GM20431 (cell line): ENCODE results near the gene NEK9.
"Not testable (repeated sequence)": the region's sequence is repeated elsewhere in the genome, so short reads cannot be mapped to it uniquely, and the experiment has no call there.

Experiments
- in situ Hi-C: fragments of 300-500 bp; cut with MseI, MboI; formaldehyde crosslinking; loops from one replicate; pipeline ENCODE4 v1.15.0; 2020; ENCODE audit warnings: low sequenced_read_pairs; ENCODE audit not compliant: unreplicated experiment

The NEK9 gene

DNA sequence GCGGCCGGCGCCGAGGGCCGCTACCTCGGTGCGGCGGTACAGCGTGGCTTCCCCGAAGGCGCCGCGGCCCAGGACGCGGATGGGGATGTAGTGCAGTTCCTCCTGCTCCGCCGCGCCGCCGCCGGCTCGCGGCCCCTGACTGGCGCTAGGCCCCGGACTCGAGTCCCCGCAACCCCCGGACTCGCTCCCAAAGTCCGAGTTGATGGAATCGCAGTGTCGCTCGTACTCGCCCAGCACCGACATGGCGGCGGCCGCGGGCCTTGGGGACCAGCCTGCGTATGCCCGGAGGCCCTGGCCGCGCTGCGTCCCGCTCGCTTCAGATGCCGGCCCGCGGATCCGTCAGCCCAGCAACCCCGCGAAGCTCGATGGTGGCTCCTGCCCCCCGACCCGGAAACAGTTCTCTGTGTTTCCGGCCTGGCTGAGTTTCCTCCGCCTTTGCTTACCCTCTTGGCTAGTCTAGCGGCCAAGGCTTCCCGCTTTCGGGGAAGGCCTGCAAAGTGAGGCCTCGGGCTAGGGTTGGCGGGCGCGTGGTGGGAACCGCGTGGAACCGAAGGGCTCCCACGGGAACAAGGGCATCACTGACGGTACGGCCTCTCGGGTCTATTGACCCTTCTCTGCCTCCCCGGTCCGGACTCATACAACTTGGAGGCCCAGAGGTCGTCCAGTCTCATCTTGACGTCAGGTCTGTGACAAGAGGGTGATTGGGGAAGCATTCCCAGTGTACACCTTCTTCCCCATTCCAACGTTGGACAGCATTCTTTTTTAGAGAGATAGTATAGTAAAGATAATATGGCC, at the start of gene NEK9:
NEK9 (minus strand) TSS at position 370 of the 795 bp plus-strand sequence; CDS start at position 243, 127 bp downstream.
- in situ Hi-C loops, result loop anchor here (25.0 kb wide), 1 partner anchor 335 kb away; no protein-coding TSS in a partner anchor

DNA sequence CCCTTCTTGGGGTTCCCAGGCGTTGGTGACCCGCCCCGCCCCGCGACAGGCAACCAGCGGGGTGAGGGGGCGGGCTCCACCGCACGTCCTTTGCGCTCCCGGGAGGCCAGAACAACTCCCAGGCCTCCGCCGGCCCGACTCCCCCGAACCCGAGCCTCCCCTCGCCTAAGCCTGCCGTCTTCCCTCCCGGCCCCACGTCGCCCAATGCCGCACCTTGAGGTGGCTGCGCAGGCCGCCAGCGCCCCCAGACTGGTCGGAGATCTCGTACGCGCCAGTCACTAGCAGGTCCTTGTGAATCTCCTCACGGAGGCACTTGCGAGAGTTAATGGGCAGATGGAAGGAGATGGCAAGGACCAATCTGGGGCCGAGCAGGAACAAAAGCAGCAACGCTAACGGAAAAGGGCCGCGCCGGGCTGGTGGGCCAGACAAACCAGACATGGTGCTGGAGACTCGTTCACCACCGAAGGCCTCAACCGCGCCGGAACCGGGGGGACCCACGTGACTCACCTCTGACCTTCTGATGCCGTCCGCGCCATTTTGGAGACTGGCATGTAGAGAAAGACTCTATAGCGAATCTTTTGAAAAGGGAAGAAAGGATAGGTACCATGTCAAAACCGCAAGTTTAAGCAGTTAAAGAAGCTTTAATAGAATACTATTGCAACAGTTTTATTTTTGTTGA, 49.4 kb upstream of the NEK9 start, which contains the start of gene TMED10:
TMED10 (minus strand) TSS at position 471 of the 679 bp plus-strand sequence; CDS start at position 438, 33 bp downstream.
- in situ Hi-C loops, result no loop called here

DNA sequence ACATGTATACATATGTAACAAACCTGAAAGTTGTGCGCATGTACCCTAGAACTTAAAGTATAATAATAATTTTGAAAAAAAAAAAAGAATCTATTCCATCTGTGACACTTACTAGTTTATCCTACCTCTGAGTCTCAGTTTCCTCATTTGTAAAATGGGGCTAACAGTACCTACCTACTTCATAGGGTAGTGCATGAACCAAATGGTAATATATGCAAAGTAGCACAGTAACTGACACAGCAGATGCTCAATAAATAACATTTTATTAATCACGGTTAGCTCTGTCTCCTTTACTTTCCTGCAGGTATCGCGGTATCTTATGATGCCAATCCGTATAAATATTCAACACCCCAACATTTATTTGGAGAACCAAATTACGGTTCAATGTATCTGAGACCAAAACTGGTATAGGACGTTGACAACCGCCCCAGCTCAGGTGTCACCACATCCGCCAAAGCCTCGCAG, 48.9 kb upstream of the NEK9 start:
- in situ Hi-C loops, result no loop called here

DNA sequence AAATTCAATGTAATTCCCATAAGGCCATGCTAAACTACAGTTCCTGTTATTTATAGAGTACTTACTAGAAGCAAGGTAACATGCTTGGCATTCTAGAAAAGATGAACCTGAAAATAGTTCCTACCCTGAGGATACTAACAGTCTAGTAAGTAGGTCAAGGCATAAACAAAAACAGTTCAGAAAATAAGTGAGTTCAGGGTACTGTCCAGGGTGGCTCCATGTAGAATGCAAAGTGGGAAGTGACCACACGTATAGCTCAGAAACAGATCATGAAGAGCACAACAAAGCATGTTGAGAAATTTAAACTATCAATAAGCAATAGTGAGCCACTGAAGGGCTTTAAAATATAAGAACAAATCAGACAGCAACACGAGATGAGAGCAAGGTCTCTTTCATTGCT, 47.2 kb upstream of the NEK9 start:
- in situ Hi-C loops, result no loop called here

DNA sequence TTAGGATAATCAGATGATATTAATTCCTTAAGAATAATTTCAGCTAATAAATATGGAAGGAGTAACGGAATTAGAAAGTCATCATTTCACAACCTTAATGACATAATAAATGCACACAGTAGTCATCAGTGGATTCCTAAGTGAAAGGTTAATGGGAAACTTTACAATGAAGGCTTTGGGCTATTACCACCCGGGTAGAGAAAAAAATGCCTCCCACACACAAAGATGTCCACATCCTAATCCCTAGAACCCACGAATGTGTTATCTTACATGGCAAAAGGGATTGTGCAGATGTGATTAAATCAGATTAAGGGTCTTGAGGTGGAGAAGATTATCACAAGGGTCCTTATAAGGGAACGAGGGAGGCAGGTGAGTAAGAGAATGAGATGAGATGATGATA, 43.9 kb upstream of the NEK9 start:
- in situ Hi-C loops, result no loop called here

DNA sequence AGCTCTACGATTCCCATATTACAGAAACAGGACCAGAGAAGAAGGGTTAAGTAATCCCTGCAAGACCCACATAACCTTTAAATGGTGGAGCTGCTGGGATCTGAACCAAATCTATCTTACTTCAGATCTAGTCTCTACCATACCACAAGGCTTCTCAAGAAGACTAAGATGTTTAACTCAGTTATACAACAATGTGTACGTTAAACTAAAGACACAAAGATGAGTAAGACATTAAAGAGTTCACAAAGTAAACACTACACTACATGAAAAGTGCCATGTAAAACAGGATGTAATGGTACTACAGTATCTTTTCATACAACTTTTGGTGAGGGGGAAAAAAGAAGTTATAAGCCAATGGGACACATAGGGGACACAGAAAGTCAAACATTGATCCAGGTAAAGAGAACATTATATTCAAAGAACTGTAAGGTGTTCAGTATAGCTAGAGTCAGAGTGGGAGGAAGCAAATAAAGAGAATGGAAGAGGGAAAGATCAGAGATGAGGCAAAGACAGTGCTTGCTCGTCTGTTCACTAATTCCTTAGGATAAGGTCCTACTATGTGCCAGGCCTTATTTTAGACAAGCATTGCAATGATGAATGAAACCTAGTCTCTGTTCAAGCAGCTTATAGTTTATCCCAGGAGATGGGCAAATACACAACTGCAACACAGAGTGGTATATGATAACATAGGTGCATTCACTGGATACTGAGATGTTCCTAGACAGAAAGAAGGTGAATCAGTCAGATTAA, 41.9 kb upstream of the NEK9 start:
- in situ Hi-C loops, result no loop called here

DNA sequence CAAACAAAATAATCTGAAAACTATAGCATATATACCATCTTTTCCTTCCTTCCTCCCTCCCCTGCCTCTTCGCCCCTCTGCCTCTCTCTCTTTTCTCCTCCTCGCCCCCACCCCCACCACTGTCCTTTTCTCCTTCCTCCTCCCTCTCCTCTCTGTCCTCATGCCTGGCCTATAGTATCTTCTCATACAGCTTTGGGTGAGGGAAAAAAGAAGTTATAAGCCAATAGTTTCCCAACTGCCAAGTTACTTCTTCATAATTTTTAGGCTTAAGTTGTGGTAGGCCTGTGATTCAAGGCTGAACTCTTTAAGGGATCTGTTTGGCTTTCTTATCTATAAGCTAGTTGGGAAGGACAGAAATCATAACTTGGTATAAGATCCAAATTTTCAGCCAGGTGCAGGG, 40.5 kb upstream of the NEK9 start:
- in situ Hi-C loops, result no loop called here

DNA sequence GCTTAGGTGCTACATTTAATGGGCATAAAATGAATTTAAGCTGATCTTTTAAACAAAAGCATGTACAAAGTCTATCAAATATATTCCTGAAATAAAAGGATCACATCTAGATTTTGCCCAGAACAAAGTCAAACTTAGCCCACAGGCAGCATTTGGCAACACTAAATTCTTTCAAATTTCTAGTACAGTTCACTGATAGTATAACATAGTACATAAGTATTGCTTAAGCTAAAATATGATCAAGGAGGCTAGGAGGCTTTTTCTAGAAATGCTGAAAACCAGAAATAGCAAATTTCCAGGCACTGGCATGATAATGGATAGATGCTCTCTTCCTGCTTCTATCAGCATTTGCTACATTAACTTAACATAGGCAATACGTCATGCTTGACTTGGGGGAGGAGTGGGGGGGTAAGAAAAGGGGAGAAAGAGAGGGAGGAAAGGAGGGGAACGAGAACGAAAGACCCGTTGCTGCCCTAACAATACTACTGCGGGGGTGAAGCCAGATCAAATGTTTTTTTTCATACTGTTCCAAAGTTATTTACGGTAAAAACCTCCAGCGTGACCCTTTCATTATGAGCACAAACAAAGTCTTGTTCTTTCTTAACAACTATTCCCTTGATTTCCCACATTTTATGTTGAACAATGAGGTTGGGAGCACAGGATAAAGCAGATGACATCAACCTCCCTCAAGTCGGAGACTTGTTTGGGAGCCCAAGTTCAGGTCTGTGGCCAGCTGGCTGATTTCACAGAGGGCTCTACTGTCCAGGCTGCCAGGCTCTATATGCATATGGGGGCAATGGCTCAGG, 38.9 kb upstream of the NEK9 start:
- in situ Hi-C loops, result no loop called here

DNA sequence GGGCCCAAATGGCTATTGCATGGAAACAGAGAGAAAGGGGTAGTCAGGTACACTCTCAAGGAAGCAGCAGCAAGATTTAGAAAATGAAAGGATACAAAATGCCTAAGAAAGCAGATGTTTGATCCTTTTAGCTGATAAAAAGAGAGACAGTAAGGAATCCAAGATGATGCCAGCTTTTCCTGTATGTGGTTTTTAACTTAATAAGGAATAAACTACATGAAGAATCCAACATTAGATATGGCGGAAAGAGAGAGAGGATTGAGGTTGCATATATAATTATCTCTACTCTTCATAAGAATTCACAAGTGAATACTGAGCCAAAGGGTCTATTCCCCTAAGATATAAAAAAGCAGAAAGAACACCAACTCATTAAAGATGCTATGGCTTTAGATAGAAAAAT, 38.0 kb upstream of the NEK9 start:
- in situ Hi-C loops, result no loop called here

DNA sequence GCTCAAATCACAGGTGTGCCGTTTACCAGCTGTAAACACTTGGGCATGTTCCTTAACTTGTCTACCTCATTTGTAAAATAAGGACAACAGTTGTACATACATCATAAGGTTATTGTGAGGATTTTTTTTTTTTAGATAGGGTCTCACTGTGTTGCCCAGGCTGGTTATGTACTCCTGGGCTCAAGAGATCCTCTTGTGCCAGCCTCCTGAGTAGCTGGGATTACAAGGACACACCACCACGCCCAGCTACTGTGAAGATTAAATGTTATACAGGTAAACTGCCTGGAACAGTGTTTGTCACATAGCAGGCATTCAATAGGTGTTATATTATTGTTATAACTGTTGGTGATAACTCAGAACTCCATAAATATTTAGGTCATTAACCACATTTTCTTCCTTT, 36.8 kb upstream of the NEK9 start:
- in situ Hi-C loops, result no loop called here

DNA sequence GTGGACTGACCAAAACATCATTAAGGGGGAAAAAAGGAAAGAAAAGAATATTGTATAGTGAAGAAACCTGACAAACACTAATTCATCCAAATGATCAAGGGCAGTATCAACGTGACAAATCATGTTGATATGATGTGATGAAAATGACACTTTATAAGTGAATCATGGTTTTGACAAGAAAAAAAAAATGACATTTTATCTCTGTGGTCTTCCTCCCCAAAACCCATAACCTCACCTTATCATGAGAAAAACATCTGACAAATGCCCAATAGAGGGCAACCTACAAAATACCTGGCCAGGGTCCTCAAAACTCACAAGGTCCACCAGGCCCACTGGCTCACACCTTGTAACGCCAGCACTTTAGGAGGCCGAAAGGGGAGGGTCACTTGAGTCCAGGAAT, 35.8 kb upstream of the NEK9 start:
- in situ Hi-C loops, result no loop called here

DNA sequence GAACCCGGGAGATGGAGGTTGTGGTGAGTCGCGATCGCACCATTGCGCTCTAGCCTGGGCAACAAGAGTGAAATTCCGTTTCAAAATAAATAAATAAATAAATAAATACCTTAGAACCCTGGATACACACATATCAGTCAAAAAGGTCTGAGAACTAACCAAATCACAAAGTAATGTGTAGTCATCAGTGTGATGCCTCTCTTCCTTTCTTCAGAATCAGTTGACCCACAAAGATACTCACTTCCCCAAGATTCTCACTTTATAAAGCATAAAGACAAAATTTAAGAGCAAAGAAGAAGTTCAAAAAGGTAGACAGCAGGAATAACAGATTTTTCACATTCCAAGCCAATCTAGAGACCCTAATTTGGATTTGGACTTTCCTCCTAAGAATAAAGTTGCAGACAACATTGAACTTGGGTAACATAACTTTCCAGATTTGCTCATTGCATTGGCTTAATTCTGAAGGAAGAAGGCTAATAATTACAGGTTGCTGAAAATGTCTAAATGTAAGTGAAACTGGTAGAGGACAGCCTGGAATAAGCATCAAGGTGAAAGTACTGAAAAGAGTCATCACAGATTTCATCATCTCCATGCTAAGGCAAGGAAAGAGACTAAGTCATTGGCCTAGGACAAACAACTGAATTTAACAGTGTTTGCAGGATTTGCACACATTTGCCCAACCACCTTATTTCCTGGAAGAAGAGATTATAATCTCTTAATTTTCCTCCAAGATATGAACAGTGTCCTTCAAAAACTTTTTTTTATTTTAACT, 32.2 kb upstream of the NEK9 start:
- in situ Hi-C loops, result no loop called here

DNA sequence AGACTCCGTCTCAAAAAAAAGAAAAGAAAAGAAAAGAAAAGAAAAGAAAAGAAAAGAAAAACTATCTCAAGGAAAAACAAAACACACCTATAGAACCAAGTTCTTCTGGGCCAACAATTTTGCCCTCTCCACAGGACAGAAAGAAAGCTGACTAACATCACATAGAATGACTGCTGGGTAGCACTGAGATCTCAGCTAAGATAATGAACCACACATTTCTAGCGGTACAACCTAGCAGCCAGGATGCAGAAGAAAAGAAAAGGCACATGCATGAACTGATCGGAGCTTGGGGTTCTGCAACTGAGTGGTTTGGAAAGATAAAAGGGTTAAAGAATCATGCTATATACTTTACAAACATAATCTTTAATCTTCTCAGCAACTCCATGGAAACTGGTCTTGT, 30.1 kb upstream of the NEK9 start:
- in situ Hi-C loops, result no loop called here

DNA sequence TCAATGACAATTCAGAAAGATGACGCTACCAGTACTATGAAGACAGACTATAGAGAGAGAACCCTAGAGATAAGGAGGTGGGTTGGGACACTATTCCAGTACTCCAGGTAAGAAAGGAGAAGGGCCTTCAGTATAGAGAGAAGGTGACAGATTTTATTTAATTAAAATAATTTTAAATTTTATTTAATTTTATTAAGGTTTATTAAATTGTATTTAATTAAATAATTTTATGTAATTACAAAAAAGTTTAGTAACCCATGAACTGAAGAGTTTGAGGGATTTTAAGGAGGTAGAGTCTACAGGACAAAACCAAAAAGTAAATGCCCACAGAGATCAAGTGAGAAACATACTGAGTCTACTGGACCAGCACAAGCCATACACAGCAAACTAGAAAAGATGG, 29.3 kb upstream of the NEK9 start:
- in situ Hi-C loops, result no loop called here

DNA sequence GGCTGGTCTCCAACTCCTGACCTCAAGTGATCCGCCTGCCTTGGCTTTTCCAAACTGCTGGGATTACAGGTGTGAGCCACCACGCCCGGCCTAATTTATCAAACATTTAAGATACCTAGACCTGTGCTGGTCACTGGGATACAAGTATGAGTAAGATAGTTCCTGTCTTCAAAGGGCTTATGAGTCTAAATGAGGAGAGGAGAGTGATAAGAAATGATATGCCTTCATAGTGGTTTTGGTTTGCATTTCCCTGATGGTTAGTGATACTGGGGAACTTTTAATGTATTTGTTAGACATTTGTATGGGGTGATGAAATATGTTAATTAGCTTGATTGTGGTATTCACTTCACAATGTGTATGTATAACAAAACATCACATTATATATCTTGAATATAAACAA, 28.3 kb upstream of the NEK9 start:
- in situ Hi-C loops, result no loop called here

DNA sequence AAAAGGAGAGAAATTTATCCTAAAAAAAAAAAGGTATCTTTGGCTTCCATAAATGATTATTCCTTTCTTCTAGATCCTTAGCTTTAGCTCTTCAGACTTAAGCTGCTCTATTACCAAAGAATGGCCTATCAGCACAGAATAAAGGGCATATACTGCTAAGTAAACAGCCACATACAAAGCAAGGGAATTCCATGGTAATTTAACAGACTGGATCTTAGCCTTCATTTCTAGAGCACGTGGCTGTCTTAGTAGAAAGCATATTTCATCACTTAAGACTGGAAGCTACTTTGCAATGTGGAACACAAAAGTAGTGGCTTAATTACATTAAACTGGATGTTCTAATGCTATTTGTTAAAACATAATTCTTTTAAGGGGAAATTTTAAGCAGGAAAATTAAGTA, 26.4 kb upstream of the NEK9 start:
- in situ Hi-C loops, result no loop called here

DNA sequence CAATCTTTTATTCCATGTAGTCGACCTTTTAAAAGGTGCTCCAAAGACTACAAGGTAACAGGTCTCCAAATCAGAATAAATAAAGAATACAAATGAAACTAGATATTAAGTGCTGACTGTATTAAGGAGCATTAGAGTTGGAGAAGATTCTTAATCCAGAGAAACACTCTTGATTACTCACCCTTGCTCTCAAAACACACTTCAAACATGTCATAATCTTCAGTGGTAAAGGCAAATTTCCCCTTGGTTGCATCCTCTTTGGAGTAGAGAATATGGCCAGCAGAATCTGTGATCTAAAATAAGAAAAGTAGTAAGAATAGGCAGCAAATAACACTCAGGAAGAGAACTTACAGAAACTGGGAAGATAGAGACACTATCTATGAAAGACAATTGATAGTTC, 25.0 kb upstream of the NEK9 start:
- in situ Hi-C loops, result no loop called here

DNA sequence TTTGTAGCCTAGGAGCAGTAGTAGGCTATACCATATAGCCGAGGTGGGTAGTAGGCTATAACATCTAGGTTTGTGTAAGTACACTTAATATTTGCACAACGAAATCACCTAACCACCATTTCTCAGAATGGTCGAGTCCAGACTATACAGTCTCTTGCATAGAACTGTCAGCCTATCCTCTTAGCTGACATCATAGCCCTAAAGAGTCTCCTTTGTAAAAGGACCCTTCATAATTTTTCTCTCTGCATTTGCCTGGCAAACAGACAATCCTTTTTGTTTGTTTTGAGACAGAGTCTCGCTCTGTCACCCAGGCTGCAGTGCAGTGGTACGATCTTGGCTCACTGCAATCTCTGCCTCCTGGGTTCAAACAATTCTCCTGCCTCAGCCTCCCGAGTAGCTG, 23.8 kb upstream of the NEK9 start:
- in situ Hi-C loops, result not testable (repeated sequence)

DNA sequence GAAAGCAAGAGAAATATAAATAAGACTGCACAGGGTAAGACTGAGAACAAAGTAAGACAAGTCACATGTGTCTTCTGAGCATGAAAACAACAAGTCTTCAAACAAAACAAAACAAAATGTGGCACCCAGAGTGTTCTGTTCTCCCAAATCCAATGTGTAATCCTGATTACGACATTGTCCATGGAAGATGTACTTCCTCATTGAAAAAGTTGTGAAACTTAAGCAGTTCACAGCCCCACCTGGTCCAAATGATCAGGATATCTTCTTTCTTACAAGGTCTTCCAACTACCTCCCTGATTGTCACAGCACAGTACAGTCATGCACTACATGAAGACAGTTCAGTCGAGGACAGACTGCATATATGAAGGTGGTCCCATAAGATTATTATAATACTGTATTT, 23.3 kb upstream of the NEK9 start:
- in situ Hi-C loops, result no loop called here
